ENCODE measurements around the gene NUP160.
A peak's percentile ranks its signal among the peaks of the same experiment; 100 is the strongest.

Gene NUP160

GRCh38 chr11:47864901-47865300 is 16.8 kb upstream of the NUP160 start:
- Histone ChIP-seq H3K27ac (peak overlapping the region; percentile 33 to 40), H3K4me3 (peak overlapping the region; percentile 5 to 16), H3K9me3 (no peaks in the 10 kb centered on the region), H3K36me3 (no peaks in the 10 kb centered on the region), H3K27me3 (no peaks in the 10 kb centered on the region), H3K4me1 (peaks cover 0 to 15% (median 4%) of the 10 kb centered on the region in 4 donors)
- DNase-seq = no peak
- no peak for TF ChIP-seq CTCF (IDR thresholded peaks at IDR 0.05)
- intact Hi-C loops (cut with DNase I; ENCODE audit: low total_unique reads) = no loop called here

- Histone ChIP-seq H3K36me3 (no peaks in the 10 kb centered on the region), H3K4me3 (no peak overlapping the region), H3K27ac (no peak overlapping the region), H3K9me3 (no peaks in the 10 kb centered on the region), H3K4me1 (peaks cover 0 to 15% (median 4%) of the 10 kb centered on the region in 4 donors), H3K27me3 (no peaks in the 10 kb centered on the region)
- no peak for TF ChIP-seq CTCF (IDR thresholded peaks at IDR 0.05)
- DNase-seq = no peak
- intact Hi-C loops (cut with DNase I; ENCODE audit: low total_unique reads) = no loop called here
These were observed 15.8 kb upstream of the NUP160 start for GRCh38 chr11:47863898-47864430.

- H3K9me3 ChIP-seq = no peaks in the 10 kb centered on the region
- intact Hi-C loops (cut with DNase I; ENCODE audit: low total_unique reads) = no loop called here
- no peak overlapping the region for H3K27ac ChIP-seq
- no peak overlapping the region for H3K4me3 ChIP-seq
- H3K4me1 ChIP-seq = peaks cover 0 to 19% (median 4%) of the 10 kb centered on the region in 4 donors
- H3K36me3 ChIP-seq = no peaks in the 10 kb centered on the region
- H3K27me3 ChIP-seq = no peaks in the 10 kb centered on the region
- no peak for DNase-seq
- TF ChIP-seq CTCF (IDR thresholded peaks at IDR 0.05) = no peak
These were observed 15.2 kb upstream of the NUP160 start for GRCh38 chr11:47863189-47863897.

- DNase-seq = no peak
- Histone ChIP-seq H3K36me3 (no peaks in the 10 kb centered on the region), H3K27me3 (no peaks in the 10 kb centered on the region), H3K4me1 (peaks cover 0 to 27% (median 9%) of the 10 kb centered on the region in 4 donors), H3K4me3 (no peak overlapping the region), H3K9me3 (no peaks in the 10 kb centered on the region), H3K27ac (no peak overlapping the region)
- intact Hi-C loops (cut with DNase I; ENCODE audit: low total_unique reads) = no loop called here
- TF ChIP-seq CTCF (IDR thresholded peaks at IDR 0.05) = no peak
These were observed 13.6 kb upstream of the NUP160 start for GRCh38 chr11:47861728-47862127.

- H3K36me3 ChIP-seq = no peaks in the 10 kb centered on the region
- H3K9me3 ChIP-seq = no peaks in the 10 kb centered on the region
- no peak overlapping the region for H3K27ac ChIP-seq
- no peak for TF ChIP-seq CTCF (IDR thresholded peaks at IDR 0.05)
- intact Hi-C loops (cut with DNase I; ENCODE audit: low total_unique reads) = no loop called here
- no peak for DNase-seq
- H3K27me3 ChIP-seq = no peaks in the 10 kb centered on the region
- H3K4me1 ChIP-seq = peaks cover 0 to 27% (median 8%) of the 10 kb centered on the region in 4 donors
- no peak overlapping the region for H3K4me3 ChIP-seq
These were observed 12.4 kb upstream of the NUP160 start for GRCh38 chr11:47860536-47860935.

Measured in tibial artery (tissue), 4 donors.